GM19240 (cell line): ENCODE measurements around the gene CHST11.

Experiments used
- DNase-seq: peaks from one replicate; pipeline ENCODE4 v3.0.0; 2011; ENCODE audit warnings: low spot score; ENCODE audit not compliant: insufficient read length

The CHST11 gene

GRCh38 chr12:104427547-104427938 lies 29.2 kb upstream of the CHST11 start:
- no peak for DNase-seq

GRCh38 chr12:104433061-104433460 lies 23.7 kb upstream of the CHST11 start:
- no peak for DNase-seq

- no peak for DNase-seq
These were observed 22.6 kb upstream of the CHST11 start for GRCh38 chr12:104434129-104434528.

GRCh38 chr12:104435175-104435574 lies 21.6 kb upstream of the CHST11 start:
- DNase-seq: no peak

- no peak for DNase-seq
These were observed 21.0 kb upstream of the CHST11 start for GRCh38 chr12:104435765-104436164.

- DNase-seq: no peak
These were observed 20.0 kb upstream of the CHST11 start for GRCh38 chr12:104436790-104437189.

- no peak for DNase-seq
These were observed 18.6 kb upstream of the CHST11 start for GRCh38 chr12:104438134-104438533.

- no peak for DNase-seq
These were observed 17.6 kb upstream of the CHST11 start for GRCh38 chr12:104439137-104439536.

GRCh38 chr12:104443008-104443407 lies 13.7 kb upstream of the CHST11 start:
- no peak for DNase-seq

GRCh38 chr12:104446646-104447421 lies 9.9 kb upstream of the CHST11 start:
- no peak for DNase-seq

GRCh38 chr12:104448031-104448430 lies 8.7 kb upstream of the CHST11 start:
- no peak for DNase-seq

- DNase-seq: no peak
These were observed 8.3 kb upstream of the CHST11 start for GRCh38 chr12:104448451-104448850.

- no peak for DNase-seq
These were observed 6.0 kb upstream of the CHST11 start for GRCh38 chr12:104450700-104451099.

GRCh38 chr12:104452087-104452486 lies 4.7 kb upstream of the CHST11 start:
- no peak for DNase-seq

GRCh38 chr12:104453133-104453532 lies 3.6 kb upstream of the CHST11 start:
- DNase-seq: no peak

- no peak for DNase-seq
These were observed 1.8 kb upstream of the CHST11 start for GRCh38 chr12:104454997-104455396.

- DNase-seq: no peak
These were observed 951 bp upstream of the CHST11 start for GRCh38 chr12:104455578-104456416.

- DNase-seq: no peak
These were observed 400 bp downstream of the CHST11 start for GRCh38 chr12:104456950-104457745.

- peak; percentile 19 for DNase-seq
These were observed 1.3 kb downstream of the CHST11 start for GRCh38 chr12:104457746-104458693.

GRCh38 chr12:104458694-104459367 lies 2.1 kb downstream of the CHST11 start:
- no peak for DNase-seq
